GM21529 (cell line): ENCODE data around the gene JOSD2.
"Not testable (repeated sequence)": the region's sequence is repeated elsewhere in the genome, so short reads cannot be mapped to it uniquely, and the experiment has no call there.

Experiments used
- ATAC-seq: cut with Tn5 transposase; IDR thresholded peaks from one replicate; pipeline ENCODE4 v1.9.1; 2021; ENCODE audit not compliant: unreplicated experiment

The JOSD2 gene

DNA sequence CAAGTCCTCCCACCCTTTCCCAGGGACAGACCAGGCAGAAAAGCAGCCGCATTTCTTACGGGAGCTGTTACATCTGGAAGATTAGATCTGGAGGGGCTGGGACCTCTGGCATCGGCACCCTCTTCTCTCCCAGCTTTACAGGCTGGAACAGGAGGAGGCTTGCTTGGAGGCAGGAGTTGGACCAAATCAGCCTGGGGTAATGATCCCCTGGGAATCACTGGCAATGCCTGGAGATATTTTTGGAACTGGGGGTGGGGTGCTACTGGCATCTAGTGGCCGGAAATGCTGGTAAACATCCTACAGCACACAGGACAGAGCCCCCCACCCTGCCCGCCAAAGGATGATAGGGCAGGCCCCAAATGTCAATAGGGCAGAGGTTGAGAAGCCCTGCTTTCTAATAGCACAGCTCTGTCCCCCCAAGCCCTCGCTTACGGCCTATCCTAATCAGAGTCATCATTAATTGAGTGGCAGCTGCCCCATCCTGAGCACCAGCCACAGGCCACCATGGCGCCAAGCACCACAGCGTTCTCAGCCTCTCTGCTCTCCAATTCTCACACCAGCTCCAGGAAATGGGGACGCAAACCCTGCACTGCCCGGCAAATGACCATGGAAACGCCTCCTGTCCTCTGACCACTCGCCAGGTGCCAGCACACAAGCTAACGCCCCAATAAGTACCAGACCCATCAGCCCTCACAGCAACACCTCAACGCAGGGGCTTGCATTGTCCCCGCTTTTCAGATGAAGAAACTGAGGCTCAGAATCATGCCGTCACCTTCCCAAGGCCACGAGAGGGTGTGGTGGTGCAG lies 36.6 kb upstream of the JOSD2 start:
- ATAC-seq: no peak

DNA sequence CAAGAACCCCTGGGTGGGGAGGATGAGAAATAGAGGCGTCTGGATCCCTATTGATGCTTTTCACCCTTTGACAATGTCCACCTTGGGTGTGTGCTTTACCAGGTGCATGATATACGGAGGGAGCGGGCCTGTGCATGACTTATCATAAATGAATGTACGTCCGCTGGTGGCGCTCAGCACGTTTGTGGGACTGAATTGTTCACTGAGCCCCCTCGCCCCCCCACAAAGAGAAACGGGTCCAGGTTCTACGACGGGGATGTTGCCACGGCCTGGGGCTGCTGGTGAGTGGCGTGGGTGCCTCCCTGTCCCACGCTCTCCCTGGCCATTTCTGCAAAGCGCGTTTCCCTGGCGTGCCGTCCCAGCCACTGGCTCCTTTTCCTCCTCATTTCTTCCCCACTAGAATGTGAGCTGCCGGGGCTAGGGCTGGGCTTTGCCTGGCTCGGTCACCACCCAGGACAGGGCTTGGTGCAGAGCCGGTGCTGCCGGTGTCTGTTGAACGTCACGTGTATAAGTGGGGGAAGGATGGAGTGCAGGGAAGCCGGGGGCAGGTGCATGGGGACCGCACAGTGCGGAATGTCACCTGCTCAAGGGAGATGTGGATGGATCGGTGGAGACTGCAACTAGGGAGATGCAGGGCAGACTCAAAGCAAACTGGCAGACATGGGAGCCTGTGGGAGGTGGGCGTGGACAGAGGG lies 35.7 kb upstream of the JOSD2 start:
- no peak for ATAC-seq

DNA sequence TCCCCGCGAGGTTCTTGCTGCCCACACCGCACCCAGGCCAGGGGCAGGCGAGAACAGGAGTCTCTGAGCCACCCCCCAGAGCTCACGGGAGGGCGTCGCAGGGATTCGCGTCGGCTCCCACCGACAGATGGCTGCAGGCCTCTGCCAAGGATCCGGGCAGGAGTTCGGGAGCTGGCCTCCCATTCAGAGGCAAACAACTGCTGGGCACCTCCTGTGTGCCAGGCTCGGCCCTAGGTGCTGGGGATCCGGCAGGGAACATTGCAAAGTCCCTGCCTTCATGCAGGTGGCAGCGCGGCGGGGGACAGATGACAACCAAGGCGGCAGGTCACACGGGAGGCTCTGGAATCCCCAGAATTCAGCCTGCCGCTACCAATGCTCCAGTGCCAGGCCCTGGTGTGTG lies 32.0 kb upstream of the JOSD2 start:
- no peak for ATAC-seq

DNA sequence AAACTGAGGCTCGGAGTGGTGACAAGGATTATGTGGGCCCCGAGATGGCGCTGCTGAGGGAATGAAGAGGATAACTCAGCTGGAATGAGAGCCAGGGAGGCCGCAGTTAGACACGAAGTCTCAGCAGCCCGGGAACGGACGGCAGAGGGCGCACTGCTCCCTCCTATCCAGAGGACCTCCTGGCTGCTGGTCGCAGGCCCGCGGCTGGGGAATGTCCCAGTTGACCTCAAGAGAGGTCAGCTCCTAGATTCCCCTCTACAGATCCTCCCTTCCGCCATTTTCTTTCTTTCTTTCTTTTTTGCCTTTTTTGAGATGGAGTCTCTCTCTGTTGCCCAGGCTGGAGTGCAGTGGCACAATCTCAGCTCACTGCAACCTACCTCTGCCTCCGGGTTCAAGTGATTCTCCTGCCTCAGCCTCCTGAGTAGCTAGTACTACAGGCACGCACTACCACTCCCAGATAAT lies 26.8 kb upstream of the JOSD2 start:
- ATAC-seq: no peak

DNA sequence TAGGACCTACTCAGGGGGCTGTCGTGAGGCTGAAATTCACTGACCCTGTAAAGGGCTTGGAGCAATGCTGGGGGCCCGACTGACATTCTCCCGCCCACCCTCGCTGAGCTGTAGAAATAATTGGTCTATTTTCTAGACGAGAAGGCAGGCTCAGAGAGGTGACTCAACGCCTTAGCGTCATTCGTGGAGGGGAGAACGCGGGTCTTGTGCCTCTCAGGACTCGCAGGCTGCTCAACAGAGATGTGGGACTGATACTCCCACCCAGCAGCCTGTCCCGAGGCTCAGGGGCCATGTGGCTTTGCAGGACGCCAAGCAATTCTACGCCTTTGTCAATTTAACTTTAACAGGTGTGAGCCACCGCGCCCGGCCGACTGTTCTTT lies 26.3 kb upstream of the JOSD2 start:
- no peak for ATAC-seq

DNA sequence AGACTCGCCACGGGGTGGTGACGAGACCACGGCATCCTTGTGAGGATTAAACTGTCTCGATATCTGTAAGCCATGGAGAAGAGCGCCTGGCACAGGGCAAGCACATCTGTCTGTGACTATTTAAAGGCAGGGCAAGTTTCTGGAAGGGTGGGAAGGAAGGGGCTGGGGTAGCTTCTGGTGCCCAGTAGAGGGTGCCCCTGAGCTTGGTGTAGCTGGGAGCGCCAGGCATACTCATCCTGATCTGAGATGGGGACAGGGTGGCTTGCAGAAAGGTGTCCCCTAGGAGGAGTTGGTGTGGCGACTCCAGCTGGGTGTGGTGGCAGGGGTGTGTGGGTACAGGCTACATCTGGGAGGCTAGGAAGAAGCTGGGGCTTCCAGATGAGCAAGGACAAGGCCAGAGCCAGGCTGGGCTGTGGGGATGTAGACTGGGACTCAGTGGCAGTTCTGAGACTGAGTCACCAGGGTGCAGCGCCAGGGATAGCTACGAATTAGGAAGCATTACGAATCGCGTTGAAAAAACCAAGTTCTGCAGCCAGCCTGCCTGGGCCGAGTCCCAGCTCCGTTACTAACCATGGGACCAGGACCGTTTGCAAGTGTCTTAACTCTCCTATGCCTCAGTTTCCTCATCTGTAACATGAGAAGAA lies 25.8 kb upstream of the JOSD2 start:
- ATAC-seq: no peak

- ATAC-seq: no peak
These were observed 24.7 kb upstream of the JOSD2 start for GRCh38 chr19:50535672-50536187.

DNA sequence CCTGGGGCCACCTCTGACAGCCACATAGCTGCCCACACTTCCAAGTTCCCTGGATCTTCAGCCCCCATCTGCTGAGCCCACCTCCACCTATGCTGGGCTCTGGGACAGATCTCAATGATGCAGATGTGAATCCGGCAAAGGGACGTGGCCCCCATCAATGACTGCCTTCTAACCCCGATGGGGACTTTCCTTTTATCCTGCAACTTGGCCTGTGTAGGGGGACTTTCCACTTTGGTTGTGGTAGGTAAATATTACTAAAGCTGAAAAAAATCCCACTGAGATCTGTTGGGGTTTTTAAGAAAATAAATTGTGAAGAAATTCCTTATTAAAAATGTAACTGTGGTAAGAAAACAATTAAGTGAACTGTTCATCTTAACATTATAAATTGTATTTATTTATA lies 23.5 kb upstream of the JOSD2 start:
- ATAC-seq: no peak

- no peak for ATAC-seq
These were observed 22.0 kb upstream of the JOSD2 start for GRCh38 chr19:50532952-50533351.

DNA sequence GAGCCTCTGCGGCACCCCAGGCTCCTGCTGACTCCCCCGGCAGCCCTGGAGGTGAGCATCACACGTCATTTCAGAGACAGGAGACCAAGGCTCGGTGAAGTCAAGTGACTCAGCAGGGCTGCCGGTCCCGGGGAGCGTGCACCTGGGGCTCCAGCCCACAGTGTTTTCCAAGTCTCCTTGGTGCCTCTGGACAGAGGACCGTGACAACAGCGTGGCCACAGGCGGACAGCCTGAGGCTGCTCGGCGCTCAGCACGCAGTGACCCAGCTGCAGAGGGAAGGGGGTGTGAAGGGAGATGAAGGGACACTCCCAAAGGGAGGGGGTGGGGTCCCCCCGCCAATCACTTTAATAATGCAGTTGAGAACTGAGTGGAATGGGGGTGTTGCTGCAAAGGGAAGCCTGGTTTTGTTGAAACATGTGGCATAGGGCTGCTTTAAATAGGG lies 20.2 kb upstream of the JOSD2 start:
- ATAC-seq: no peak

- ATAC-seq: not testable (repeated sequence)
These were observed 17.1 kb upstream of the JOSD2 start for GRCh38 chr19:50528052-50528451.

- ATAC-seq: no peak
These were observed 11.9 kb upstream of the JOSD2 start for GRCh38 chr19:50522881-50523280.

- no peak for ATAC-seq
These were observed 10.0 kb upstream of the JOSD2 start for GRCh38 chr19:50520822-50521465.

DNA sequence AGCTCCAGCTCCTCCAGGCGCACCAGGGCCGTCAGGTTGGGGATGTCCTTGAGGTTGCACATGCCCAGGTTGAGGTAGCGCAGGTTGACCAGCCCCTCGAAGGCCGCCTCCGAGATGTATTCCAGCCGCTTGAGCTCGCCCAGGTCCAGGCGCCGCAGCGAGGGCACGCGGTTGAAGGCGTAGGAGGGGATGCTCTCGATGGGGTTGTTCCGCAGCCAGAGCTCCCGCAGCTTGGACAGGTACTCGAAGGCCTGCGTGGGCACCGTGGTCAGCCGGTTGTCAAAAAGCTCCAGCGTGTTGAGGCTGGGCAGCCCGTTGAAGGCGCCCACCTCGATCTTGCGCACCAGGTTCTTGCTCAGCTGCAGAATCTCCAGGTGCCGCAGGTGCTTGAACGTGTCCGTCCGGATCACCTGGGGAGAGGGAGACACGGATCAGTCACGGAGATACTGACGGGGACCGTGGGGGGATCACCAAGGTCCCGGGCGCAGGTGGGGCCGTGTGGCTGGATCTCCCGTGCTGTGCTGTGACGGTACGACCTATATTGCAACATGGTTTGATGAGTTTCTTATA lies 8.1 kb upstream of the JOSD2 start:
- ATAC-seq: no peak

- ATAC-seq: no peak
These were observed 7.4 kb upstream of the JOSD2 start for GRCh38 chr19:50518091-50519005.

- no peak for ATAC-seq
These were observed 6.7 kb upstream of the JOSD2 start for GRCh38 chr19:50517704-50518075.

- ATAC-seq: no peak
These were observed 6.1 kb upstream of the JOSD2 start for GRCh38 chr19:50516964-50517703.

- no peak for ATAC-seq
These were observed 5.5 kb upstream of the JOSD2 start for GRCh38 chr19:50516456-50516855.

- no peak for ATAC-seq
These were observed 4.2 kb upstream of the JOSD2 start for GRCh38 chr19:50515168-50515561.
